NB4 (cell line): ENCODE results near the gene CCL4L2.
"Not testable (repeated sequence)": the region's sequence is repeated elsewhere in the genome, so short reads cannot be mapped to it uniquely, and the experiment has no call there.

ENCODE experiments used
- POLR2A ChIP-seq: IDR thresholded peaks from 2 replicates; pipeline ENCODE4 v1.6.1; 2011; ENCODE audit warnings: mild to moderate bottlenecking; ENCODE audit not compliant: insufficient read length; ENCODE audit errors: extremely low read depth
- TF ChIP-seq, protein P1 (sequence below): IDR thresholded peaks from one replicate; pipeline ENCODE4 v1.5.1; 2012; ENCODE audit warnings: low read depth, low read length

DNA sequence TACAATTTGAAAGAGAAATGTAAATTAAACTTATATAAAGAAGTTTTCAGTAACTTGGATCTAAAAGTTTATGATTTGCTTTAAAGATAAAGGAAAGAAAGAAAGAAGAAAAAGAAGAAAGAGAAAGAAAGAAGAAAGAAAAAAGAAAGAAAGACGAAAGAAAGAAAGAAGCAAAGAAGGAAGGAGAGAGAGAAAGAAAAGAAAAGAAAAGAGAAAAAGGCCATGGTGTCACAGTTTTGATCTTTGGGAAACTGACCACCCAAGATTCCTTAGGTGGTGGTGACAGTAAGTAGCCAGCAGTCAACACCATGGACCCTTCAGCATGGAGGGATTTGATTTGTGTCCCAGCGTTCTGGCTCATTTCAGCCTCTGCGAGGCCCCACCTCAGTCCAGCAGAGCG, 9.8 kb upstream of the CCL4L2 start:
- TF ChIP-seq, protein P1, sequence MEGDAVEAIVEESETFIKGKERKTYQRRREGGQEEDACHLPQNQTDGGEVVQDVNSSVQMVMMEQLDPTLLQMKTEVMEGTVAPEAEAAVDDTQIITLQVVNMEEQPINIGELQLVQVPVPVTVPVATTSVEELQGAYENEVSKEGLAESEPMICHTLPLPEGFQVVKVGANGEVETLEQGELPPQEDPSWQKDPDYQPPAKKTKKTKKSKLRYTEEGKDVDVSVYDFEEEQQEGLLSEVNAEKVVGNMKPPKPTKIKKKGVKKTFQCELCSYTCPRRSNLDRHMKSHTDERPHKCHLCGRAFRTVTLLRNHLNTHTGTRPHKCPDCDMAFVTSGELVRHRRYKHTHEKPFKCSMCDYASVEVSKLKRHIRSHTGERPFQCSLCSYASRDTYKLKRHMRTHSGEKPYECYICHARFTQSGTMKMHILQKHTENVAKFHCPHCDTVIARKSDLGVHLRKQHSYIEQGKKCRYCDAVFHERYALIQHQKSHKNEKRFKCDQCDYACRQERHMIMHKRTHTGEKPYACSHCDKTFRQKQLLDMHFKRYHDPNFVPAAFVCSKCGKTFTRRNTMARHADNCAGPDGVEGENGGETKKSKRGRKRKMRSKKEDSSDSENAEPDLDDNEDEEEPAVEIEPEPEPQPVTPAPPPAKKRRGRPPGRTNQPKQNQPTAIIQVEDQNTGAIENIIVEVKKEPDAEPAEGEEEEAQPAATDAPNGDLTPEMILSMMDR, result not testable (repeated sequence)
- TF ChIP-seq POLR2A, result not testable (repeated sequence)
